Measurements from ENCODE around the gene SOD1.

DNA sequence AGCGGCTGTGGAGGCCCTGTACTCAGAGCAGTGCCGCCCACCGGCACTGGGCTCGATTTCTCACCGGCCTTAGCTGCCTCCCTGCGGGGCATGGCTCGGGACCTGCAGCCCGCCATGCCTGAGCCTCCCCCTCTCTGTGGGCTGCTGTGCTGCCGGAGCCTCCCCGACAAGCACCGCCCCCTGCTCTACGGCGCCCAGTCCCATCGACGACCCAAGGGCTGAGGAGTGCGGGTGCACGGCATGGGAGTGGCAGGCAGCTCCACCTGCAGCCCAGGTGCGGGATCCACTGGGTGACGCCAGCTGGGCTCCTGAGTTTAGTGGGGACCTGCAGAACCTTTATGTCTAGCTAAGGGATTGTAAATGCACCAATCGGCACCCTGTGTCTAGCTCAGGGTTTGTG, 5.2 kb upstream of the SOD1 start:
- TF ChIP-seq, protein P1, sequence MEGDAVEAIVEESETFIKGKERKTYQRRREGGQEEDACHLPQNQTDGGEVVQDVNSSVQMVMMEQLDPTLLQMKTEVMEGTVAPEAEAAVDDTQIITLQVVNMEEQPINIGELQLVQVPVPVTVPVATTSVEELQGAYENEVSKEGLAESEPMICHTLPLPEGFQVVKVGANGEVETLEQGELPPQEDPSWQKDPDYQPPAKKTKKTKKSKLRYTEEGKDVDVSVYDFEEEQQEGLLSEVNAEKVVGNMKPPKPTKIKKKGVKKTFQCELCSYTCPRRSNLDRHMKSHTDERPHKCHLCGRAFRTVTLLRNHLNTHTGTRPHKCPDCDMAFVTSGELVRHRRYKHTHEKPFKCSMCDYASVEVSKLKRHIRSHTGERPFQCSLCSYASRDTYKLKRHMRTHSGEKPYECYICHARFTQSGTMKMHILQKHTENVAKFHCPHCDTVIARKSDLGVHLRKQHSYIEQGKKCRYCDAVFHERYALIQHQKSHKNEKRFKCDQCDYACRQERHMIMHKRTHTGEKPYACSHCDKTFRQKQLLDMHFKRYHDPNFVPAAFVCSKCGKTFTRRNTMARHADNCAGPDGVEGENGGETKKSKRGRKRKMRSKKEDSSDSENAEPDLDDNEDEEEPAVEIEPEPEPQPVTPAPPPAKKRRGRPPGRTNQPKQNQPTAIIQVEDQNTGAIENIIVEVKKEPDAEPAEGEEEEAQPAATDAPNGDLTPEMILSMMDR (IDR thresholded peaks at IDR 0.05): no peak
- no peak for TF ChIP-seq POLR2A (IDR thresholded peaks at IDR 0.05)

Data from uterus (tissue), 2 donors.